Measurements from ENCODE around the gene PSME2. TPM values are rescaled to one million over a fixed set of nuclear protein-coding genes. Genes with fewer than 3 reads are reported as not detected.

PSME2 gene
- 10 to 100 TPM; 31.3 to 66.6 (median 47.5) TPM for total RNA-seq

GRCh38 chr14:24146453-24146977 is at the start of gene PSME2:
Gene PSME2 (minus strand): TSS chr14:24146610. CDS start chr14:24146581, 29 bp downstream.
- DNase-seq = peak; percentile 99
- peak within 1 kb of the TSS; percentile 37 to 75 (median 70) for H3K27ac ChIP-seq
- H3K9me3 ChIP-seq = no peaks in the 10 kb centered on the region
- 0 to 1% methylated on average over 17 to 25 of the region's 25 CpGs for WGBS, 2 donors
- intact Hi-C loops (cut with DNase I) = no loop called here
- H3K36me3 ChIP-seq = peaks cover 16 to 18% of the 10 kb centered on the region in 2 donors
- peak within 1 kb of the TSS; percentile 58 to 83 (median 83) for H3K4me3 ChIP-seq (replicated peaks in 1 of 3)
- H3K27me3 ChIP-seq = no peaks in the 10 kb centered on the region
- peaks cover 22 to 23% of the 10 kb centered on the region in 2 donors for H3K4me1 ChIP-seq
- TF ChIP-seq CTCF (IDR thresholded peaks at IDR 0.05) (no peak), POLR2A (IDR thresholded peaks at IDR 0.05) (peak in 1 of 2 donors; percentile 58)

- Histone ChIP-seq H3K27ac (peak within 1 kb of the TSS; percentile 94 to 100 (median 98)), H3K27me3 (no peaks in the 10 kb centered on the region), H3K9me3 (no peaks in the 10 kb centered on the region), H3K4me1 (peaks cover 17 to 31% of the 10 kb centered on the region in 2 donors), H3K4me3 (replicated peaks in 1 of 3) (peak within 1 kb of the TSS; percentile 81 to 100 (median 94)), H3K36me3 (peaks cover 11 to 17% of the 10 kb centered on the region in 2 donors)
- WGBS, 2 donors = 1% methylated on average over 11 to 32 of the region's 89 CpGs
- intact Hi-C loops (cut with DNase I) = no loop called here
- peak; percentile 86 to 89 for DNase-seq
- TF ChIP-seq CTCF (IDR thresholded peaks at IDR 0.05) = peak in 1 of 6 experiments; percentile 7
- TF ChIP-seq POLR2A (IDR thresholded peaks at IDR 0.05) = peak in 1 of 2 donors; percentile 78
Measured at GRCh38 chr14:24195186-24196070, 49.0 kb upstream of the PSME2 start, which contains the start of gene TM9SF1. Gene TM9SF1 (minus strand): TSS chr14:24195441. CDS start chr14:24195019, 422 bp downstream.

- Histone ChIP-seq H3K27me3 (no peaks in the 10 kb centered on the region), H3K4me1 (peaks cover 17 to 31% of the 10 kb centered on the region in 2 donors), H3K4me3 (replicated peaks in 1 of 3) (peak overlapping the region in 2 of 3 donors; percentile 94 to 100), H3K9me3 (no peaks in the 10 kb centered on the region), H3K27ac (peak overlapping the region; percentile 94 to 100 (median 98)), H3K36me3 (peaks cover 11 to 17% of the 10 kb centered on the region in 2 donors)
- no peak for DNase-seq
- no peak for TF ChIP-seq POLR2A (IDR thresholded peaks at IDR 0.05)
- TF ChIP-seq CTCF (IDR thresholded peaks at IDR 0.05) = no peak
- 40 to 62% methylated on average over 7 of the region's 8 CpGs for WGBS, 2 donors
- intact Hi-C loops (cut with DNase I) = no loop called here
Measured at GRCh38 chr14:24194873-24195185, 48.4 kb upstream of the PSME2 start.

GRCh38 chr14:24194186-24194872 is 47.9 kb upstream of the PSME2 start:
- H3K27ac ChIP-seq = peak overlapping the region in 2 of 3 donors; percentile 94 to 98
- H3K4me1 ChIP-seq = peaks cover 17 to 31% of the 10 kb centered on the region in 2 donors
- H3K36me3 ChIP-seq = peaks cover 11 to 17% of the 10 kb centered on the region in 2 donors
- TF ChIP-seq CTCF (IDR thresholded peaks at IDR 0.05) = no peak
- TF ChIP-seq POLR2A (IDR thresholded peaks at IDR 0.05) = no peak
- DNase-seq = no peak
- H3K27me3 ChIP-seq = no peaks in the 10 kb centered on the region
- peak overlapping the region in 2 of 3 donors; percentile 94 to 100 for H3K4me3 ChIP-seq (replicated peaks in 1 of 3)
- intact Hi-C loops (cut with DNase I) = no loop called here
- WGBS, 2 donors = 83 to 87% methylated on average over 7 of the region's 7 CpGs
- H3K9me3 ChIP-seq = no peaks in the 10 kb centered on the region
